ENCODE data around the gene PDE4C. TPM values are rescaled to one million over a fixed set of nuclear protein-coding genes. Genes with fewer than 3 reads are reported as not detected.

PDE4C gene
- total RNA-seq, 3 donors from 2014 or later: 2.5 to 7.7 (median 6.2) TPM

- H3K9me3 ChIP-seq: no peaks in the 10 kb centered on the region
- no peaks in the 10 kb centered on the region for H3K36me3 ChIP-seq (ENCODE audit: low read depth)
- DNase-seq: no peak
- H3K4me1 ChIP-seq (ENCODE audit: low read depth): peaks cover 9% of the 10 kb centered on the region
- intact Hi-C loops (cut with DNase I, micrococcal nuclease): loop anchor here in 1 of 2 donors (10.0 kb wide), 1 partner anchor 55 kb away; the partner anchor contains the start of gene RAB3A
- ATAC-seq: no peak
- no peak overlapping the region for H3K4me3 ChIP-seq
- TF ChIP-seq CTCF (IDR thresholded peaks at IDR 0.05): no peak
Observed at GRCh38 chr19:18259893-18260292, 33.7 kb upstream of the PDE4C start.

GRCh38 chr19:18257503-18258470 lies 31.5 kb upstream of the PDE4C start:
- intact Hi-C loops (cut with DNase I, micrococcal nuclease): loop anchor here in 1 of 2 donors (10.0 kb wide), 1 partner anchor 53 kb away; the partner anchor contains the start of gene RAB3A
- H3K36me3 ChIP-seq (ENCODE audit: low read depth): no peaks in the 10 kb centered on the region
- H3K4me1 ChIP-seq (ENCODE audit: low read depth): peaks cover 19% of the 10 kb centered on the region
- no peak for TF ChIP-seq CTCF (IDR thresholded peaks at IDR 0.05)
- ATAC-seq (no peak), DNase-seq (no peak)
- no peaks in the 10 kb centered on the region for H3K9me3 ChIP-seq
- no peak overlapping the region for H3K4me3 ChIP-seq

GRCh38 chr19:18254546-18255503 lies 28.6 kb upstream of the PDE4C start:
- TF ChIP-seq CTCF (IDR thresholded peaks at IDR 0.05): peak; percentile 35
- H3K36me3 ChIP-seq (ENCODE audit: low read depth): no peaks in the 10 kb centered on the region
- peak; percentile 79 for ATAC-seq
- H3K4me1 ChIP-seq (ENCODE audit: low read depth): peaks cover 19% of the 10 kb centered on the region
- DNase-seq: peak; percentile 70 to 82 (median 80)
- intact Hi-C loops (cut with DNase I, micrococcal nuclease): loop anchor here in 1 of 2 donors (10.0 kb wide), 1 partner anchor 50 kb away; the partner anchor contains the start of gene RAB3A
- no peak overlapping the region for H3K4me3 ChIP-seq
- H3K9me3 ChIP-seq: no peaks in the 10 kb centered on the region

- peaks cover 19% of the 10 kb centered on the region for H3K4me1 ChIP-seq (ENCODE audit: low read depth)
- intact Hi-C loops (cut with DNase I, micrococcal nuclease): loop anchor here in 1 of 2 donors (10.0 kb wide), 1 partner anchor 49 kb away; the partner anchor contains the start of gene RAB3A
- ATAC-seq: peak; percentile 85
- DNase-seq: peak; percentile 70 to 83 (median 83)
- TF ChIP-seq CTCF (IDR thresholded peaks at IDR 0.05): no peak
- H3K9me3 ChIP-seq: no peaks in the 10 kb centered on the region
- no peaks in the 10 kb centered on the region for H3K36me3 ChIP-seq (ENCODE audit: low read depth)
- H3K4me3 ChIP-seq: no peak overlapping the region
Observed at GRCh38 chr19:18253716-18254115, 27.5 kb upstream of the PDE4C start.

- intact Hi-C loops (cut with DNase I, micrococcal nuclease): loop anchor here in 1 of 2 donors (10.0 kb wide), 1 partner anchor 48 kb away; the partner anchor contains the start of gene RAB3A
- no peaks in the 10 kb centered on the region for H3K9me3 ChIP-seq
- no peak overlapping the region for H3K4me3 ChIP-seq
- H3K36me3 ChIP-seq (ENCODE audit: low read depth): no peaks in the 10 kb centered on the region
- H3K4me1 ChIP-seq (ENCODE audit: low read depth): peaks cover 19% of the 10 kb centered on the region
- no peak for TF ChIP-seq CTCF (IDR thresholded peaks at IDR 0.05)
- ATAC-seq (no peak), DNase-seq (no peak)
Observed at GRCh38 chr19:18253130-18253529, 26.9 kb upstream of the PDE4C start.
